ENCODE results near the gene MTCL1. TPM values are rescaled to one million over a fixed set of nuclear protein-coding genes. Genes with fewer than 3 reads are reported as not detected.

MTCL1 gene
- total RNA-seq, 1 experiment from 2014 or later: 50.1 TPM

- BruUV-seq (replicated peaks): no TSS peak
- H3K27ac ChIP-seq (ENCODE audit: low read length): no peak overlapping the region
- intact Hi-C loops (cut with micrococcal nuclease; ENCODE audit: unreplicated experiment): no loop called here
These were observed 158.1 kb downstream of the MTCL1 start for GRCh38 chr18:8863427-8863826.

GRCh38 chr18:8865934-8866333 is 160.6 kb downstream of the MTCL1 start:
- CTCF ChIA-PET: no interaction called here
- no peaks in the 10 kb centered on the region for H3K4me1 ChIP-seq (ENCODE audit: control insufficient read depth, insufficient read depth, low read length)
- no peaks in the 10 kb centered on the region for H3K9me3 ChIP-seq (ENCODE audit: control insufficient read depth, insufficient read depth, low read depth, low read length)
- H3K4me3 ChIP-seq (ENCODE audit: low read depth in 2 of 2, low read length in 2 of 2): no peak overlapping the region
- H3K27ac ChIP-seq (ENCODE audit: low read length): no peak overlapping the region
- ATAC-seq (no peak), DNase-seq (ENCODE audit: low read depth, low spot score) (no peak)
- intact Hi-C loops (cut with micrococcal nuclease; ENCODE audit: unreplicated experiment): no loop called here
- in situ Hi-C loops (cut with HindIII; ENCODE audit: low pct_unique_long_range_greater_than_20kb, low sequenced_read_pairs): no loop called here
- no TSS peak for BruUV-seq (replicated peaks)
- H3K27me3 ChIP-seq (ENCODE audit: control insufficient read depth, insufficient read depth, low read length): no peaks in the 10 kb centered on the region
- TF ChIP-seq CTCF (IDR thresholded peaks at IDR 0.05): no peak
- no peaks in the 10 kb centered on the region for H3K36me3 ChIP-seq (ENCODE audit: control insufficient read depth, insufficient read depth, low read length)
- POLR2A ChIA-PET: no interaction called here

More at GRCh38 chr18:8863427-8863826, 158.1 kb downstream of the MTCL1 start:
- CTCF ChIA-PET: no interaction called here
- DNase-seq (ENCODE audit: low read depth, low spot score): no peak
- TF ChIP-seq TCF7L2 (IDR thresholded peaks at IDR 0.05; ENCODE audit: low read depth, low read length) (no peak), SIN3A (IDR thresholded peaks at IDR 0.05; ENCODE audit: borderline replicate concordance, insufficient read depth, low read depth, low read length) (no peak), POLR2AphosphoS5 (IDR thresholded peaks at IDR 0.05; ENCODE audit: low read depth, low read length) (no peak), CTCF (IDR thresholded peaks at IDR 0.05) (no peak), REST (IDR thresholded peaks at IDR 0.05; ENCODE audit: insufficient read depth in 1 of 2, low read depth in 2 of 2, low read length in 1 of 2) (no peak)
- Histone ChIP-seq H3K4me3 (ENCODE audit: low read depth in 2 of 2, low read length in 2 of 2) (no peak overlapping the region), H3K4me1 (ENCODE audit: control insufficient read depth, insufficient read depth, low read length) (no peaks in the 10 kb centered on the region), H3K9me3 (ENCODE audit: control insufficient read depth, insufficient read depth, low read depth, low read length) (no peaks in the 10 kb centered on the region), H3K36me3 (ENCODE audit: control insufficient read depth, insufficient read depth, low read length) (no peaks in the 10 kb centered on the region), H3K27me3 (ENCODE audit: control insufficient read depth, insufficient read depth, low read length) (no peaks in the 10 kb centered on the region)
- in situ Hi-C loops (cut with HindIII; ENCODE audit: low pct_unique_long_range_greater_than_20kb, low sequenced_read_pairs): no loop called here
- POLR2A ChIA-PET: no interaction called here
- ATAC-seq: no peak

- TF ChIP-seq REST (IDR thresholded peaks at IDR 0.05; ENCODE audit: insufficient read depth in 1 of 2, low read depth in 2 of 2, low read length in 1 of 2) (no peak), CTCF (IDR thresholded peaks at IDR 0.05) (no peak)
- POLR2A ChIA-PET: interaction anchor here (0.6 kb wide), 1 partner anchor 212 kb away, joined by 6 read pairs; no protein-coding TSS in a partner anchor
- in situ Hi-C loops (cut with HindIII; ENCODE audit: low pct_unique_long_range_greater_than_20kb, low sequenced_read_pairs): no loop called here
- H3K4me3 ChIP-seq (ENCODE audit: low read depth in 2 of 2, low read length in 2 of 2): no peak overlapping the region
- intact Hi-C loops (cut with micrococcal nuclease; ENCODE audit: unreplicated experiment): no loop called here
- DNase-seq (ENCODE audit: low read depth, low spot score) (no peak), ATAC-seq (no peak)
- no peaks in the 10 kb centered on the region for H3K4me1 ChIP-seq (ENCODE audit: control insufficient read depth, insufficient read depth, low read length)
- no peaks in the 10 kb centered on the region for H3K9me3 ChIP-seq (ENCODE audit: control insufficient read depth, insufficient read depth, low read depth, low read length)
- H3K36me3 ChIP-seq (ENCODE audit: control insufficient read depth, insufficient read depth, low read length): no peaks in the 10 kb centered on the region
- CTCF ChIA-PET: no interaction called here
- H3K27me3 ChIP-seq (ENCODE audit: control insufficient read depth, insufficient read depth, low read length): no peaks in the 10 kb centered on the region
- no TSS peak for BruUV-seq (replicated peaks)
- no peak overlapping the region for H3K27ac ChIP-seq (ENCODE audit: low read length)
These were observed 161.3 kb downstream of the MTCL1 start for GRCh38 chr18:8866679-8867078.
